KBM-7 (cell line): ENCODE results near the gene EAF2.
"Not testable (repeated sequence)": the region's sequence is repeated elsewhere in the genome, so short reads cannot be mapped to it uniquely, and the experiment has no call there.

Source experiments
- DNase-seq: peaks from one replicate; pipeline ENCODE4 v3.0.0-alpha.2; 2015
- in situ Hi-C: fragments of 300-500 bp; cut with MboI; formaldehyde crosslinking; loops from 2 replicates; pipeline ENCODE4 v1.14.3; 2020; ENCODE audit warnings: low sequenced_read_pairs, low pct_unique_long_range_greater_than_20kb, mixed read lengths

EAF2 gene

GRCh38 chr3:121852256-121852655 lies 17.2 kb downstream of the EAF2 start:
- no peak for DNase-seq
- in situ Hi-C loops = no loop called here

DNA sequence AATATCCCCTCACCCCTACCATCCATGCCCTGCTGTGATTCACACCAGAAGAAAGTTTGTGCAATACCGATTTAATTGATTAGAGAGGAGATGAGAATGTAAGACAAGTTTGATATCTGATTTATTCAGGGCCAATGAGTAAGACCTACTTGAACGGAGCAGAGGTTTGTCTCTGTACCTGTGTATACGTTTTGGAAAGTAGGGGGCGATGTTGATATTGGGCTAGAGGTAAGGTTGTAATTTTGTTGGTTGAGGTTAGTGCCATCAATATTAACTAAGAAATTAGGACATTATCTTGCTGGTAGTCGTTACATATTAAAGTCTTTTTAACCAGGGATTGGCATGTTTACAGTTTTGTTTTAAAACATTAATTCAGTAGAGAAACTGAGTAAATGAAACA lies 20.5 kb downstream of the EAF2 start:
- in situ Hi-C loops = no loop called here
- peak; percentile 47 for DNase-seq

GRCh38 chr3:121857778-121858177 lies 22.8 kb downstream of the EAF2 start:
- DNase-seq, in situ Hi-C loops: not testable (repeated sequence)

GRCh38 chr3:121863247-121863646 lies 28.2 kb downstream of the EAF2 start:
- in situ Hi-C loops, DNase-seq: not testable (repeated sequence)

DNA sequence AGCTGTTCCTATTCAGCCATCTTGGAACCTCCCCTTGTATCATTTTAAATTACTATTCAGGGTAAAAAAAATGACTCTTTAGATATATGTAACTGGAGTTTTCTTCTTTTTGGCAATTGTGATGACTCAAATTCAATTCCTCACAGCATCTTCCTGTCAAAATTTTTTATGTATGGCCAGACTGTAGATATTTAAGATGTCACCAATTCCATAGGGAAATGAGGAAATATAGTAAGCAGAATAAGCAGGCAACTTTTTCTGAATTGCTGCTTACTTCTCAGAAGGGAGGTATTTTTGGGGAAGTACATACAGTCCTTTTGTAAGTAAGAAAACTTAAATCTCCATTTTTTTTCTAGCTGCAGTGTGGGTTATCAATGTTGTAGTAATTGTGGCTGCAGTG lies 28.8 kb downstream of the EAF2 start:
- DNase-seq = peak; percentile 36
- in situ Hi-C loops = no loop called here

- in situ Hi-C loops = no loop called here
- DNase-seq = peak; percentile 75
Observed at GRCh38 chr3:121869736-121870135, 34.7 kb downstream of the EAF2 start.

DNA sequence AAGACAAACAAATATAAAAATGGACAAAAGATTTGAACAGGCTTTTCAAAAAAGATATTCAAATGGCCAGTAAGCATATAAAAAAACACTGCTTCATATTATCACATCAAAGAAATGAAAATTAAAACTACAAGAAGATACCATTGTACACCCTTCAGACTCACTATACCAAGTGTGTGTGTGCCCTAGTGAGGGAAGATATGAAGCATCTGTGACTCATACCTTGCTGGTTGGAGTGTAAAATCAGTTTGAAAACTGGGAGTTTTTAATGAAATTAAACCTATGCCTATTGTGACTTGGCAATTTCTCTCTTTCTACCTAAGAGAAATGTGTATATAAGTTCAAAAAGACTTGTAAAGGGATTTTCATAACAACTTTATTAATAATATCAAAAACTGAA lies 35.7 kb downstream of the EAF2 start:
- in situ Hi-C loops = no loop called here
- no peak for DNase-seq

DNA sequence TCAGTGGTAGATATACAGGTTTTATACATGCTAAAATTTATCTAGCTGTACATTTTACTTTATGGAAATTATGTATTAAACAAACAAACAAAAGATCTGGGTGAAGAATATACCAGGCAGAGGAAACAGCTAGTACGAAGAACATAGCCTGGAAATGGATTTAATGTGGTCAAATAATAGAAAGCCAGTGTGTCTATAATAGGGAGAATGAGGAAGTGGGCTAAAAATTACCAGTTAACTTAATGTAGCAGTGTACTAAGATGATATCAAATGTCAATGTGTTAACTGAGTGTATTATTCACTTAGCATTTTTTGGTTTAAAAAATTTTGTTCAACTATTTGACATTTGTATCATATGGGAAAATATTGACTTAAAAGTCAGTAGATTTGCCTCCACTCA lies 36.4 kb downstream of the EAF2 start:
- in situ Hi-C loops = no loop called here
- peak; percentile 57 for DNase-seq

- DNase-seq = no peak
- in situ Hi-C loops = no loop called here
Observed at GRCh38 chr3:121878411-121878810, 43.4 kb downstream of the EAF2 start.

- in situ Hi-C loops = no loop called here
Observed at GRCh38 chr3:121883507-121883906, 48.5 kb downstream of the EAF2 start.

GRCh38 chr3:121885386-121885785 lies 50.4 kb downstream of the EAF2 start:
- no peak for DNase-seq
- in situ Hi-C loops = no loop called here

More at GRCh38 chr3:121883507-121883906, 48.5 kb downstream of the EAF2 start:
- peak; percentile 37 for DNase-seq

GRCh38 chr3:121894301-121894990 lies 59.4 kb downstream of the EAF2 start, which contains the start of gene SLC15A2:
SLC15A2 (plus strand) TSS chr3:121894401; CDS start chr3:121894477, 76 bp downstream.
- no peak for DNase-seq
- in situ Hi-C loops = no loop called here

- no peak for DNase-seq
- in situ Hi-C loops = no loop called here
Observed at GRCh38 chr3:121895121-121895520, 60.1 kb downstream of the EAF2 start.

GRCh38 chr3:121895736-121896135 lies 60.7 kb downstream of the EAF2 start:
- in situ Hi-C loops = no loop called here
- no peak for DNase-seq

GRCh38 chr3:121896823-121897222 lies 61.8 kb downstream of the EAF2 start:
- in situ Hi-C loops = no loop called here
- DNase-seq = no peak

- no peak for DNase-seq
- in situ Hi-C loops = no loop called here
Observed at GRCh38 chr3:121897296-121897695, 62.3 kb downstream of the EAF2 start.

DNA sequence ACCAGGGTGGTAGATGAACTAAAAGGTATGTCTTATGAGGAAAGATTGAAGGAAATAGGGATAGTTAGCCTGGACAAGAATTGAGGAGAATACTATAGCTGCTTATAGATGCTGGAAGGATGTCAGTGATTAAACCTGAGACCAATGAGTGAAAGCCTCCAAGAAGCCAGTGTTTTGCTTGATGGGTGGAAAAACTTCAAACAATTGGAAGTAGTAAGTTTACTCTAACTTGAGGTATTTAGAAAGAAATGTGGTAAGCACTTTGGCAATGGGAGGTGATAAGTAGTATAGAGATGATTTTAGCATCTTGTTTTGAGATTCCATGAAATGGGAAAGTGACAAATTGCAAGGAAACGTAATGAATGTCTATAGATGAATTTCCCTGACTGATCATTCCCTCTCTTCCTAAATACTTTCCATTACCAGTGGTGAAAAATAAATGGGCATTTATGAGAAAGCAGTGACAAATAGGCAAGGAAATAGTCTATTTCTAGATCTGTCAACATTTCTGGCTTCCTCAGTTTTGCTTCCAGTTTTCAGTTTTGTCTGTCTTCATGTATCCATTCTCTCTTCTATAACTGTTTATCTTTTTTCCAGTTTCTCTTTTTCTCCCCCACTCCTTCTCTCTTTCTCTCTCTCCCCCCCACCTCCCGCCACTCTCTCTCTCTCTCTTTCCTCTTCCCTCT lies 78.4 kb downstream of the EAF2 start:
- in situ Hi-C loops = no loop called here
- DNase-seq = no peak

DNA sequence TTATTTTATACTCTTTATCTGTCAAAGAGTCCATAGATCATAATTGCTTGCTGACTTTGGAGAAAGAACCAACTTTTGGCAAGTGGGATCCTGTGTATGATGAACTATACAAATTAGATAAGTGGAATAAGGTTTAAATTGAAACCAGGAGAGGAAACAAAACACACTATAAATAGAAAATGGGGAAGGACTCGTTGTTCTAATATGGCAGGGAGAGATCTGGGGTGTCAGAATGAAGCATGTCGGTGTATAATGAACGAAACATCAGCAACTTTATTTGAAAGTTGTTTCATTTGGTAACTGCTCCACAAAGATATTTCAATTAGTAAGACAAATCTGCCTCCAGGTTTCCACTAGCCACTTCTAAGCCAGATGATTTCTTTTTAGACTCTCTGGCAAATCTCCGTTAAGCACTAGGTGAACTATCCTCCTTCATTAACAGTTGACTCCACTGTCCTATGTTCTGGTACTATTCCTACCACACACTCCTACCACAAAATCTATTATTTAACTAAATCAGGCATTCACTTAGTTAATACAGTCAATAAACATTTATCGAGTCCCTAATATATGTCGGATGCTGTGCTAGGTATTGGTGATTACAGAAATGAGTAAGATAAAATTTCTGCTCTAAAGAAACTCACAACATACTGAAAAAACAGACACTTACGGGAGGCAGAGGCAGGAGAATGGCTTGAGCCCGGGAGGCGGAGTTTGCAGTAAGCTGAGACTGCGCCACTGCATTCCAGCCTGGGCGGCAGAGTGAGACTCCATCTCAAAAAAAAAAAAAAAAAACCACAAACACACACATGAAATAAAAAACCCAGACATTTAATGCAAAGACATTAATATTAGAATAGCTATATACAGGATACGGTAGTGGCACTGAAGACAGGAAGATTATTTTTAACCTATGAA lies 79.3 kb downstream of the EAF2 start:
- in situ Hi-C loops = no loop called here
- no peak for DNase-seq

- in situ Hi-C loops = no loop called here
Observed at GRCh38 chr3:121916189-121916588, 81.2 kb downstream of the EAF2 start.

More at GRCh38 chr3:121916189-121916588, 81.2 kb downstream of the EAF2 start:
- DNase-seq = no peak
